ENCODE data around the gene RBM15. TPM values are rescaled to one million over a fixed set of nuclear protein-coding genes. Genes with fewer than 3 reads are reported as not detected.
A peak's percentile ranks its signal among the peaks of the same experiment; 100 is the strongest.

The RBM15 gene
- total and polyA plus RNA-seq, 2 of the 13 experiments (the other 11 are each of a cell fraction or from before 2014, with no cell fraction given): 13.5 to 36.4 TPM

DNA sequence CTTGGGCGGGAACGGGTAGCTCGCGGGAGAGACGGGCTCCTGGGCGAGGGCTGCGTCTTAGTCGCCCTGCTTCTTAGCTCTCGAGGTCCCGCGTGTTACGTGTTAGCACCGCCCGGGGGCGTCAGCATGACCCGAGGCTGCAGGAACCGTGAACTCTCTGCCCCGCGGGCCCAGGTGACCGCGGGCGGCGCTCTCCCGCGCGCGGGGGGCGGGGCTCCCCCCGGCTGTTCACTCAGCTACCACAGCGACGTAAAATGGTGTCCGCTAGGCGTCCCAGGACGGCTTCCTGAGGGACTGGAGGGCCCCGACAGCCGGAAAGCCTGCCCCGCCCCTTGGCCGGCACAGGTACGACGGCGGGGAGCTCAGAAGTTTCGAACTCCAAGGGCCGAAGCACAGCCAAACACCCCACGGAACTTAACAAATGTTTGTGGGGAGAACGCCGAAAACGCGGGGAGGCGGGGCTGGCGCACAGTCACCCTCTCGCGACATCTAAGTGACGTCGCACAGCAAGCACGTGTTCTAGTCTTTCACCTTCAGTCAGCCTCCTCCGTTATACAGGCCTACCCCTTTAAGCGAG is 780 bp upstream of the RBM15 start (continued):
- peak; percentile 42; the same call in 1 of the 2 replicates for TF ChIP-seq ZBTB10 (CRISPR knock-in tag; IDR thresholded peaks at IDR 0.05; ENCODE audit: borderline replicate concordance)
- no peak for TF ChIP-seq KAT2B (IDR thresholded peaks at IDR 0.05; ENCODE audit: borderline replicate concordance, low read depth, low read length)
- peak; percentile 76 for TF ChIP-seq HIVEP1 (CRISPR knock-in tag; IDR thresholded peaks at IDR 0.05)
- TF ChIP-seq ZNF292 (CRISPR knock-in tag; IDR thresholded peaks at IDR 0.05; ENCODE audit: borderline replicate concordance, low read depth): 0 out of 2 replicates have a peak, but pooled peaks have one; percentile 38
- no peak for TF ChIP-seq REXO4 (CRISPR knock-in tag; IDR thresholded peaks at IDR 0.05; ENCODE audit: borderline replicate concordance)
- no peak for TF ChIP-seq ZKSCAN1 (IDR thresholded peaks at IDR 0.05; ENCODE audit: low read length)
- peak; percentile 91 for TF ChIP-seq ZNF546 (CRISPR knock-in tag; conservative IDR thresholded peaks at IDR 0.05)
- no peak for TF ChIP-seq ZNF646 (CRISPR knock-in tag; IDR thresholded peaks at IDR 0.05)
- peak; percentile 40; the same call in 1 of the 2 replicates for TF ChIP-seq ZNF335 (CRISPR knock-in tag; IDR thresholded peaks at IDR 0.05)
- peak; percentile 94 for TF ChIP-seq AGO2 (optimal IDR thresholded peaks at IDR 0.05; ENCODE audit: low read depth, low read length)
- TF ChIP-seq, protein P1, sequence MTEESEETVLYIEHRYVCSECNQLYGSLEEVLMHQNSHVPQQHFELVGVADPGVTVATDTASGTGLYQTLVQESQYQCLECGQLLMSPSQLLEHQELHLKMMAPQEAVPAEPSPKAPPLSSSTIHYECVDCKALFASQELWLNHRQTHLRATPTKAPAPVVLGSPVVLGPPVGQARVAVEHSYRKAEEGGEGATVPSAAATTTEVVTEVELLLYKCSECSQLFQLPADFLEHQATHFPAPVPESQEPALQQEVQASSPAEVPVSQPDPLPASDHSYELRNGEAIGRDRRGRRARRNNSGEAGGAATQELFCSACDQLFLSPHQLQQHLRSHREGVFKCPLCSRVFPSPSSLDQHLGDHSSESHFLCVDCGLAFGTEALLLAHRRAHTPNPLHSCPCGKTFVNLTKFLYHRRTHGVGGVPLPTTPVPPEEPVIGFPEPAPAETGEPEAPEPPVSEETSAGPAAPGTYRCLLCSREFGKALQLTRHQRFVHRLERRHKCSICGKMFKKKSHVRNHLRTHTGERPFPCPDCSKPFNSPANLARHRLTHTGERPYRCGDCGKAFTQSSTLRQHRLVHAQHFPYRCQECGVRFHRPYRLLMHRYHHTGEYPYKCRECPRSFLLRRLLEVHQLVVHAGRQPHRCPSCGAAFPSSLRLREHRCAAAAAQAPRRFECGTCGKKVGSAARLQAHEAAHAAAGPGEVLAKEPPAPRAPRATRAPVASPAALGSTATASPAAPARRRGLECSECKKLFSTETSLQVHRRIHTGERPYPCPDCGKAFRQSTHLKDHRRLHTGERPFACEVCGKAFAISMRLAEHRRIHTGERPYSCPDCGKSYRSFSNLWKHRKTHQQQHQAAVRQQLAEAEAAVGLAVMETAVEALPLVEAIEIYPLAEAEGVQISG (CRISPR knock-in tag; IDR thresholded peaks at IDR 0.05): peak; percentile 79
- TF ChIP-seq ZNF558 (CRISPR knock-in tag; IDR thresholded peaks at IDR 0.05; ENCODE audit: borderline replicate concordance): no peak; the same call in 1 of the 2 replicates
- 0 out of 2 replicates have a peak, but pooled peaks have one; percentile 50 for TF ChIP-seq GLI4 (CRISPR knock-in tag; IDR thresholded peaks at IDR 0.05; ENCODE audit: borderline replicate concordance)
- 0 out of 2 replicates have a peak, but pooled peaks have one; percentile 30 for TF ChIP-seq ATF7-NPFF (CRISPR knock-in tag; IDR thresholded peaks at IDR 0.05; ENCODE audit: low read depth)
- peak; percentile 74 for TF ChIP-seq POLR2AphosphoS5 (IDR thresholded peaks at IDR 0.05; ENCODE audit: low read depth, low read length)
- TF ChIP-seq ZNF543 (CRISPR knock-in tag; IDR thresholded peaks at IDR 0.05): peak; percentile 80; the same call in 1 of the 2 replicates
- TF ChIP-seq ZNF850 (CRISPR knock-in tag; conservative IDR thresholded peaks at IDR 0.05): no peak
- peak; percentile 91 for TF ChIP-seq RXRA (CRISPR knock-in tag; IDR thresholded peaks at IDR 0.05)

Measured in HepG2 (cell line).